HCT116 (cell line): ENCODE results near the gene TEX22.

Source experiments
- EZH2 ChIP-seq: fragments of 200-600 bp; sonication (generic); IDR thresholded peaks from 2 replicates; pipeline ENCODE4 v1.6.1; 2017; ENCODE audit warnings: antibody characterized with exemption, mixed run types
- JUND ChIP-seq: IDR thresholded peaks from 2 replicates; pipeline ENCODE4 v1.6.1; 2012
- POLR2A ChIP-seq: IDR thresholded peaks from 2 replicates; pipeline ENCODE4 v1.7.0; 2011; ENCODE audit warnings: borderline replicate concordance; ENCODE audit not compliant: insufficient read depth, insufficient read length; ENCODE audit errors: extremely low read depth
- POLR2AphosphoS5 ChIP-seq: IDR thresholded peaks from 2 replicates; pipeline ENCODE4 v1.6.1; 2011; ENCODE audit warnings: mild to moderate bottlenecking, low read depth, low read length, moderate library complexity
- RAD21 ChIP-seq: IDR thresholded peaks from 2 replicates; pipeline ENCODE4 v1.6.1; 2012; ENCODE audit warnings: low read depth, mild to moderate bottlenecking
- TCF7L2 ChIP-seq: IDR thresholded peaks from 2 replicates; pipeline ENCODE4 v1.7.0; 2011; ENCODE audit warnings: borderline replicate concordance, inconsistent platforms; ENCODE audit not compliant: insufficient read depth, insufficient read length; ENCODE audit errors: extremely low read depth
- TF ChIP-seq, protein P1 (sequence below), 3 experiments: fragments of 200-600 bp in 1 of 3; sonication (generic) in 1 of 3; IDR thresholded peaks in 2 of 3; conservative IDR thresholded peaks in 1 of 3; 2 replicates each; pipeline ENCODE4 v1.5.1; 2012 to 2017; ENCODE audit warnings: low read depth in 2 of 3, low read length in 2 of 3, antibody characterized with exemption in 1 of 3, borderline replicate concordance in 1 of 3, control low read depth in 1 of 3, mild to moderate bottlenecking in 1 of 3, mixed read lengths in 1 of 3, mixed run types in 1 of 3, moderate library complexity in 1 of 3; ENCODE audit not compliant: insufficient read depth in 1 of 3
- TF ChIP-seq, protein P2 (sequence below): IDR thresholded peaks from 2 replicates; pipeline ENCODE4 v1.6.1; 2012
- TF ChIP-seq, protein P3 (sequence below): IDR thresholded peaks from 2 replicates; pipeline ENCODE4 v1.6.1; 2012
- TF ChIP-seq, protein P4 (sequence below): IDR thresholded peaks from 2 replicates; pipeline ENCODE4 v1.6.1; 2012; ENCODE audit warnings: low read depth

DNA sequence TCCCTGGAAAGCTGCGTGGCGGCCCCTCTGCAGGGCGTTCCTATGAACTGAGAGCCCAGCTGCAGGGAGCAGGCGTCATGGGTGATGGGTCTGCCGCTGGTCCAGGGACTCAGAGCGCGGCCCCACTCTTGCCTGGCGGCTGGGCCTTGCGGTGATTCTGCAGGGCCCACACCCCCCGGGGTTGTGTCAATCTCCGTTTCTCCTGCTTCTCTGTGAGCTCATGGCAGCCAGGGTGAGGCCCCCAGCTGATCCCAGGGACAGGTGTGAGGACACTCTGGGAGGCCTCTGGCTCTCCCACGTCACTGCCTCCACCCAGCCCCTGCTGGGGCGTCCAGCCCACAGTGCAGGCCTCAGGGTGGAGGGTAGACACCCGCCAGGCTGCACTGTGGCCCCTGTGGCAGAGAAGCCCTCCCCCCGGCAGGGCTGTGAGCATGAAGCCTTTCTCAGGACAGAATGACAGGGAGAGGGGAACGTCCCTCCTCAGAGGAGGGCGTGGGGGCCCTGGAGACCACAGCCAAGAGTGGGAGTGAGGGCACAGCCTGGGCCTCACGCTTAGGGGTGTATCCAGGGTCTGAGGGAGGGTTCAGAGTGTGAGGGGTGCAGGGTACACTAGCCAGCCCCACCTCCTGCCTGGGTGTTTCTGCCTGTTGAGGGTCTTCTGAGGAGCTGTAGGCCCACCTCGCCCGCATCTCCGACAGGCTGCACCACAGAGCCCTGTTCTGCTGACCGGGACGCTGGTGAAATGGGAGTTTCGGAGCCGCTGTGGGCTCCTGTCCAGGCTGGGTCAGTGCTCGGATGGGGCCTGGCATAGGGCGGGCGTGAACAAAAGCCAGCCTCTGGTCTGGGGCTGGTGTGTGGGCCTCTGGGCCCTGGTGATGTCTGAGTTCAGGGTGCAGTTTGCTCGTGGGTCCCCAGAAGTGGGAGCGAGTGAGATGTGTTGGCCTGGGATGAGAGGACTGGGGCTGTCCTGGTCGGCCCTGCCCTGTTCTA is 49.6 kb downstream of the TEX22 start:
- TF ChIP-seq, protein P1, sequence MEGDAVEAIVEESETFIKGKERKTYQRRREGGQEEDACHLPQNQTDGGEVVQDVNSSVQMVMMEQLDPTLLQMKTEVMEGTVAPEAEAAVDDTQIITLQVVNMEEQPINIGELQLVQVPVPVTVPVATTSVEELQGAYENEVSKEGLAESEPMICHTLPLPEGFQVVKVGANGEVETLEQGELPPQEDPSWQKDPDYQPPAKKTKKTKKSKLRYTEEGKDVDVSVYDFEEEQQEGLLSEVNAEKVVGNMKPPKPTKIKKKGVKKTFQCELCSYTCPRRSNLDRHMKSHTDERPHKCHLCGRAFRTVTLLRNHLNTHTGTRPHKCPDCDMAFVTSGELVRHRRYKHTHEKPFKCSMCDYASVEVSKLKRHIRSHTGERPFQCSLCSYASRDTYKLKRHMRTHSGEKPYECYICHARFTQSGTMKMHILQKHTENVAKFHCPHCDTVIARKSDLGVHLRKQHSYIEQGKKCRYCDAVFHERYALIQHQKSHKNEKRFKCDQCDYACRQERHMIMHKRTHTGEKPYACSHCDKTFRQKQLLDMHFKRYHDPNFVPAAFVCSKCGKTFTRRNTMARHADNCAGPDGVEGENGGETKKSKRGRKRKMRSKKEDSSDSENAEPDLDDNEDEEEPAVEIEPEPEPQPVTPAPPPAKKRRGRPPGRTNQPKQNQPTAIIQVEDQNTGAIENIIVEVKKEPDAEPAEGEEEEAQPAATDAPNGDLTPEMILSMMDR (IDR thresholded peaks at IDR 0.05 in 2 of 3, conservative IDR thresholded peaks at IDR 0.05 in 1 of 3; ENCODE audit: borderline replicate concordance in 1 of 3, insufficient read depth in 1 of 3, low read depth in 2 of 3, low read length in 2 of 3), result no peak
- no peak for TF ChIP-seq POLR2A
- no peak for TF ChIP-seq EZH2
- no peak for TF ChIP-seq JUND
- TF ChIP-seq POLR2AphosphoS5, result no peak
- TF ChIP-seq, protein P2, sequence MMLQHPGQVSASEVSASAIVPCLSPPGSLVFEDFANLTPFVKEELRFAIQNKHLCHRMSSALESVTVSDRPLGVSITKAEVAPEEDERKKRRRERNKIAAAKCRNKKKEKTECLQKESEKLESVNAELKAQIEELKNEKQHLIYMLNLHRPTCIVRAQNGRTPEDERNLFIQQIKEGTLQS, result no peak
- TF ChIP-seq RAD21, result no peak
- TF ChIP-seq, protein P3, sequence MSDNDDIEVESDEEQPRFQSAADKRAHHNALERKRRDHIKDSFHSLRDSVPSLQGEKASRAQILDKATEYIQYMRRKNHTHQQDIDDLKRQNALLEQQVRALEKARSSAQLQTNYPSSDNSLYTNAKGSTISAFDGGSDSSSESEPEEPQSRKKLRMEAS, result no peak
- TF ChIP-seq, protein P4, sequence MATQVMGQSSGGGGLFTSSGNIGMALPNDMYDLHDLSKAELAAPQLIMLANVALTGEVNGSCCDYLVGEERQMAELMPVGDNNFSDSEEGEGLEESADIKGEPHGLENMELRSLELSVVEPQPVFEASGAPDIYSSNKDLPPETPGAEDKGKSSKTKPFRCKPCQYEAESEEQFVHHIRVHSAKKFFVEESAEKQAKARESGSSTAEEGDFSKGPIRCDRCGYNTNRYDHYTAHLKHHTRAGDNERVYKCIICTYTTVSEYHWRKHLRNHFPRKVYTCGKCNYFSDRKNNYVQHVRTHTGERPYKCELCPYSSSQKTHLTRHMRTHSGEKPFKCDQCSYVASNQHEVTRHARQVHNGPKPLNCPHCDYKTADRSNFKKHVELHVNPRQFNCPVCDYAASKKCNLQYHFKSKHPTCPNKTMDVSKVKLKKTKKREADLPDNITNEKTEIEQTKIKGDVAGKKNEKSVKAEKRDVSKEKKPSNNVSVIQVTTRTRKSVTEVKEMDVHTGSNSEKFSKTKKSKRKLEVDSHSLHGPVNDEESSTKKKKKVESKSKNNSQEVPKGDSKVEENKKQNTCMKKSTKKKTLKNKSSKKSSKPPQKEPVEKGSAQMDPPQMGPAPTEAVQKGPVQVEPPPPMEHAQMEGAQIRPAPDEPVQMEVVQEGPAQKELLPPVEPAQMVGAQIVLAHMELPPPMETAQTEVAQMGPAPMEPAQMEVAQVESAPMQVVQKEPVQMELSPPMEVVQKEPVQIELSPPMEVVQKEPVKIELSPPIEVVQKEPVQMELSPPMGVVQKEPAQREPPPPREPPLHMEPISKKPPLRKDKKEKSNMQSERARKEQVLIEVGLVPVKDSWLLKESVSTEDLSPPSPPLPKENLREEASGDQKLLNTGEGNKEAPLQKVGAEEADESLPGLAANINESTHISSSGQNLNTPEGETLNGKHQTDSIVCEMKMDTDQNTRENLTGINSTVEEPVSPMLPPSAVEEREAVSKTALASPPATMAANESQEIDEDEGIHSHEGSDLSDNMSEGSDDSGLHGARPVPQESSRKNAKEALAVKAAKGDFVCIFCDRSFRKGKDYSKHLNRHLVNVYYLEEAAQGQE, result no peak
- TF ChIP-seq TCF7L2, result no peak
